Lung (tissue), 12 donors: ENCODE measurements around the gene MMRN1. TPM values are rescaled to one million over a fixed set of nuclear protein-coding genes. Genes with fewer than 3 reads are reported as not detected.

ENCODE experiments used
- ATAC-seq: fragments of 200-7000 bp; cut with Tn5 transposase; one replicate; pipeline ENCODE4 v1.9.1; 2020; ENCODE audit warnings: moderate number of reproducible peaks; ENCODE audit not compliant: insufficient read depth, low FRiP score
- DNase-seq, 3 donors: peaks; one replicate each; pipeline ENCODE4 v3.0.0-alpha.2; 2013 to 2017
- H3K27ac ChIP-seq, 2 donors: one replicate each; pipeline ENCODE4 v1.5.1; 2013; ENCODE audit warnings: mild to moderate bottlenecking in 2 of 2, moderate library complexity in 2 of 2, control low read depth in 1 of 2, inconsistent platforms in 1 of 2, low read depth in 1 of 2, low read length in 1 of 2
- H3K27me3 ChIP-seq, 3 donors: one replicate each; pipeline ENCODE4 v1.5.1; 2013; ENCODE audit warnings: low read length in 2 of 3; ENCODE audit not compliant: control insufficient read depth in 3 of 3, insufficient read depth in 3 of 3
- H3K36me3 ChIP-seq, 4 donors: one replicate each; pipeline ENCODE4 v1.5.1; 2013; ENCODE audit warnings: low read length in 4 of 4, mild to moderate bottlenecking in 1 of 4, moderate library complexity in 1 of 4; ENCODE audit not compliant: control insufficient read depth in 4 of 4, insufficient read depth in 4 of 4
- H3K4me1 ChIP-seq, 5 donors: one replicate each; pipeline ENCODE4 v1.5.1; 2013; ENCODE audit warnings: low read length in 5 of 5, mild to moderate bottlenecking in 2 of 5, moderate library complexity in 1 of 5; ENCODE audit not compliant: control insufficient read depth in 5 of 5, insufficient read depth in 5 of 5
- H3K4me3 ChIP-seq: one replicate; pipeline ENCODE4 v1.5.1; 2013; ENCODE audit warnings: mild to moderate bottlenecking, control low read depth, moderate library complexity
- H3K9ac ChIP-seq, 2 donors: one replicate each; pipeline ENCODE4 v1.5.1; 2013; ENCODE audit warnings: low read length in 2 of 2, control low read depth in 1 of 2; ENCODE audit not compliant: insufficient read depth in 1 of 2
- H3K9me3 ChIP-seq, 4 donors: one replicate each; pipeline ENCODE4 v1.5.1; 2013; ENCODE audit warnings: low read length in 3 of 4, mild to moderate bottlenecking in 1 of 4, moderate library complexity in 1 of 4; ENCODE audit not compliant: control insufficient read depth in 4 of 4, insufficient read depth in 3 of 4
- CTCF ChIP-seq: IDR thresholded peaks from 2 replicates; pipeline ENCODE4 v1.5.1; 2012; ENCODE audit warnings: mild to moderate bottlenecking; ENCODE audit errors: control extremely low read depth, extremely low read depth
- WGBS, 2 donors: extraction: QIAGEN DNeasy Blood & Tissue Kit; methylation state at CpG; one replicate each; pipeline ENCODE4 v1.1.7; 2013; 5-methylcytosine and 5-hydroxymethylcytosine counted together
- polyA plus RNA-seq, 2 donors: library from polyadenylated mRNA; stranded (reverse); fragments of 200-250 nt; gene quantifications; one replicate each; pipeline ENCODE4 v1.2.1, GENCODE V29; 2013
- total RNA-seq, 2 donors: library from RNA; depleted of rRNA in 1 of 2; stranded (reverse); fragments of >200 nt in 1 of 2; gene quantifications; one replicate each; pipeline ENCODE4 v1.2.1, GENCODE V29; 2014 to 2021
- donor health status: control.
- donor health status: control.
- donor health status: Bipolar disorder and iron deficiency.
- donor health status: healthy.
- donor health status: DM: yes; HTN: yes; CAD: no.

Gene MMRN1
- total and polyA plus RNA-seq, 4 donors: 10.2 to 37.4 (median 26.2) TPM

- Histone ChIP-seq H3K27ac (no peak overlapping the region), H3K4me3 (no peak overlapping the region), H3K9ac (no peak overlapping the region), H3K4me1 (peaks cover 0 to 5% (median 0%) of the 10 kb centered on the region in 5 donors), H3K36me3 (no peaks in the 10 kb centered on the region), H3K27me3 (no peaks in the 10 kb centered on the region), H3K9me3 (no peaks in the 10 kb centered on the region)
- ATAC-seq (no peak), DNase-seq (no peak)
- 57 to 85% methylated on average over 13 of the region's 13 CpGs for WGBS, 2 donors
- no peak for TF ChIP-seq CTCF
Observed at GRCh38 chr4:89954906-89955695, 60.4 kb downstream of the MMRN1 start.

GRCh38 chr4:89957046-89957926, 62.6 kb downstream of the MMRN1 start:
- no peaks in the 10 kb centered on the region for H3K9me3 ChIP-seq
- peak in 2 of 3 donors; percentile 25 to 52 for DNase-seq
- no peaks in the 10 kb centered on the region for H3K36me3 ChIP-seq
- ATAC-seq: no peak
- no peak overlapping the region for H3K4me3 ChIP-seq
- no peak overlapping the region for H3K9ac ChIP-seq
- no peak overlapping the region for H3K27ac ChIP-seq
- WGBS, 2 donors: 19 to 31% methylated on average over 4 of the region's 4 CpGs
- H3K4me1 ChIP-seq: peaks cover 0 to 5% (median 0%) of the 10 kb centered on the region in 5 donors
- H3K27me3 ChIP-seq: no peaks in the 10 kb centered on the region
- TF ChIP-seq CTCF: no peak

GRCh38 chr4:89981789-89982334, 87.2 kb downstream of the MMRN1 start:
- H3K4me1 ChIP-seq: no peaks in the 10 kb centered on the region
- no peaks in the 10 kb centered on the region for H3K27me3 ChIP-seq
- no peak for ATAC-seq
- 83 to 91% methylated on average over 2 of the region's 2 CpGs for WGBS, 2 donors
- no peak overlapping the region for H3K9ac ChIP-seq
- H3K27ac ChIP-seq: no peak overlapping the region
- no peak for TF ChIP-seq CTCF
- DNase-seq: no peak
- no peaks in the 10 kb centered on the region for H3K36me3 ChIP-seq
- H3K4me3 ChIP-seq: no peak overlapping the region
- no peaks in the 10 kb centered on the region for H3K9me3 ChIP-seq
